Measurements from ENCODE around the gene ANKS6. TPM values are rescaled to one million over a fixed set of nuclear protein-coding genes. Genes with fewer than 3 reads are reported as not detected.

ANKS6 gene
- total and polyA plus RNA-seq, 2 experiments from 2014 or later: 36.9 to 59.0 TPM

DNA sequence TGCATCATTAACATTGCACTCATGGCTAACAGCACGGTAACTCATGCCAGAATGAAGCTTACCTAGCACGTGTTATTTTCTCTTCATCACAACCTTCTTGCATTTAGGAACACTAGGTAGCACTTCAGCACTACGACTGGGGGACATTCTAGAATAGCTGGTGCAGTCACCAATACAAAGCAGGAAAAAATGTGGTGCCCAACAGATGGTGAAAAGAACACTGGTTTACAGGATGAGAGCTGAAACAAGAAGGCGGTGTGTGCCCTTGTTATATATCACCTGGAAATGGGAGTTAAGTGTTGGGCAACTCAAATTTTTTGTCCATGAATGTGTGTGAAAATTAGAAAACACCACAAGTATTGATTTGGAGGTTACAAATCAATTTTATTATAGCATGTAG is 41.2 kb upstream of the ANKS6 start (continued):
- TF ChIP-seq ZNF462 (CRISPR knock-in tag; IDR thresholded peaks at IDR 0.05) (no peak), ZNF331 (CRISPR knock-in tag; IDR thresholded peaks at IDR 0.05; ENCODE audit: low read depth) (no peak), CREB1 (CRISPR knock-in tag; IDR thresholded peaks at IDR 0.05; ENCODE audit: low read depth) (no peak), JUNB (IDR thresholded peaks at IDR 0.05; ENCODE audit: unreplicated experiment) (no peak), ZNF114 (CRISPR knock-in tag; IDR thresholded peaks at IDR 0.05) (no peak)
- TF ChIP-seq, protein P1, sequence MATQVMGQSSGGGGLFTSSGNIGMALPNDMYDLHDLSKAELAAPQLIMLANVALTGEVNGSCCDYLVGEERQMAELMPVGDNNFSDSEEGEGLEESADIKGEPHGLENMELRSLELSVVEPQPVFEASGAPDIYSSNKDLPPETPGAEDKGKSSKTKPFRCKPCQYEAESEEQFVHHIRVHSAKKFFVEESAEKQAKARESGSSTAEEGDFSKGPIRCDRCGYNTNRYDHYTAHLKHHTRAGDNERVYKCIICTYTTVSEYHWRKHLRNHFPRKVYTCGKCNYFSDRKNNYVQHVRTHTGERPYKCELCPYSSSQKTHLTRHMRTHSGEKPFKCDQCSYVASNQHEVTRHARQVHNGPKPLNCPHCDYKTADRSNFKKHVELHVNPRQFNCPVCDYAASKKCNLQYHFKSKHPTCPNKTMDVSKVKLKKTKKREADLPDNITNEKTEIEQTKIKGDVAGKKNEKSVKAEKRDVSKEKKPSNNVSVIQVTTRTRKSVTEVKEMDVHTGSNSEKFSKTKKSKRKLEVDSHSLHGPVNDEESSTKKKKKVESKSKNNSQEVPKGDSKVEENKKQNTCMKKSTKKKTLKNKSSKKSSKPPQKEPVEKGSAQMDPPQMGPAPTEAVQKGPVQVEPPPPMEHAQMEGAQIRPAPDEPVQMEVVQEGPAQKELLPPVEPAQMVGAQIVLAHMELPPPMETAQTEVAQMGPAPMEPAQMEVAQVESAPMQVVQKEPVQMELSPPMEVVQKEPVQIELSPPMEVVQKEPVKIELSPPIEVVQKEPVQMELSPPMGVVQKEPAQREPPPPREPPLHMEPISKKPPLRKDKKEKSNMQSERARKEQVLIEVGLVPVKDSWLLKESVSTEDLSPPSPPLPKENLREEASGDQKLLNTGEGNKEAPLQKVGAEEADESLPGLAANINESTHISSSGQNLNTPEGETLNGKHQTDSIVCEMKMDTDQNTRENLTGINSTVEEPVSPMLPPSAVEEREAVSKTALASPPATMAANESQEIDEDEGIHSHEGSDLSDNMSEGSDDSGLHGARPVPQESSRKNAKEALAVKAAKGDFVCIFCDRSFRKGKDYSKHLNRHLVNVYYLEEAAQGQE (IDR thresholded peaks at IDR 0.05; ENCODE audit: unreplicated experiment): no peak

DNA sequence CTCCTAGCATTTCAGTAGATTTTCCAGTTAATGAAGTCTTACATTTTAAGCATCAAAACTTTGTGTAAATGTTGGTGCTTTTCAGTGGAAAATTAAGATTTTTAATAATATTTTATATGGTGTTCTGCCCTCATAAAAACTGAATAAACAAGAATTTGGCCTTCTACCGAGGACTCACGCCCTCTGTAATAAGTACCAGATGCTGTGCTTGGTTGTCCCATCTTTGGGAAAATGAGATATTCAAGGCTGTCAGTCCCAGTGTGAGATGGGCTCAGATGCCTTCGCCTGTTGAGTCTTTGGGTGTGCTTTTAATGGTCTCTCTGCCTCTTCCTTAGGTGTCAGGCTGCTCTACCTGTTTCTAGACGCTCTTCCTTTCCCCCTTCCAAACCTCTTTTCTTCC is 39.9 kb upstream of the ANKS6 start:
- H3K27me3 ChIP-seq (ENCODE audit: insufficient read depth): no peaks in the 10 kb centered on the region
- H3K4me3 ChIP-seq: no peak overlapping the region
- ATAC-seq: no peak
- H3K9me2 ChIP-seq (ENCODE audit: insufficient read depth): no peaks in the 10 kb centered on the region
- Mint-ChIP-seq H3K4me1 (peaks cover 9% of the 10 kb centered on the region), H3K9me3 (no peaks in the 10 kb centered on the region), H3K4me3 (no peak overlapping the region), H3K27me3 (ENCODE audit: insufficient read depth, low read depth, poor library complexity) (peaks cover 12% of the 10 kb centered on the region), H3K27ac (no peak overlapping the region), H3K36me3 (ENCODE audit: low read depth) (peaks cover 7% of the 10 kb centered on the region; the same call in 2 of the 3 replicates)
- H4K20me1 ChIP-seq (replicated peaks; ENCODE audit: insufficient read depth): no peaks in the 10 kb centered on the region
- H3K27ac ChIP-seq (ENCODE audit: low read depth): no peak overlapping the region
- H2AFZ ChIP-seq: no peak overlapping the region
- TF ChIP-seq, protein P2, sequence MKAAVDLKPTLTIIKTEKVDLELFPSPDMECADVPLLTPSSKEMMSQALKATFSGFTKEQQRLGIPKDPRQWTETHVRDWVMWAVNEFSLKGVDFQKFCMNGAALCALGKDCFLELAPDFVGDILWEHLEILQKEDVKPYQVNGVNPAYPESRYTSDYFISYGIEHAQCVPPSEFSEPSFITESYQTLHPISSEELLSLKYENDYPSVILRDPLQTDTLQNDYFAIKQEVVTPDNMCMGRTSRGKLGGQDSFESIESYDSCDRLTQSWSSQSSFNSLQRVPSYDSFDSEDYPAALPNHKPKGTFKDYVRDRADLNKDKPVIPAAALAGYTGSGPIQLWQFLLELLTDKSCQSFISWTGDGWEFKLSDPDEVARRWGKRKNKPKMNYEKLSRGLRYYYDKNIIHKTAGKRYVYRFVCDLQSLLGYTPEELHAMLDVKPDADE (IDR thresholded peaks at IDR 0.05): no peak
- TF ChIP-seq ZNF331 (CRISPR knock-in tag; IDR thresholded peaks at IDR 0.05; ENCODE audit: low read depth): no peak
- DNase-seq (ENCODE audit: low spot score): no peak
- no peak overlapping the region for H3K4me2 ChIP-seq
- no peaks in the 10 kb centered on the region for H3K4me1 ChIP-seq (ENCODE audit: insufficient read depth)
- no peaks in the 10 kb centered on the region for H3F3A ChIP-seq (replicated peaks; ENCODE audit: low read depth)
- H3K79me2 ChIP-seq (replicated peaks; ENCODE audit: insufficient read depth): no peaks in the 10 kb centered on the region
- H3K36me3 ChIP-seq (ENCODE audit: insufficient read depth): no peaks in the 10 kb centered on the region
